ENCODE results near the gene BAG2. TPM values are rescaled to one million over a fixed set of nuclear protein-coding genes. Genes with fewer than 3 reads are reported as not detected.

The BAG2 gene
- 28.2 and 35.7 TPM in 2 replicates for total RNA-seq

DNA sequence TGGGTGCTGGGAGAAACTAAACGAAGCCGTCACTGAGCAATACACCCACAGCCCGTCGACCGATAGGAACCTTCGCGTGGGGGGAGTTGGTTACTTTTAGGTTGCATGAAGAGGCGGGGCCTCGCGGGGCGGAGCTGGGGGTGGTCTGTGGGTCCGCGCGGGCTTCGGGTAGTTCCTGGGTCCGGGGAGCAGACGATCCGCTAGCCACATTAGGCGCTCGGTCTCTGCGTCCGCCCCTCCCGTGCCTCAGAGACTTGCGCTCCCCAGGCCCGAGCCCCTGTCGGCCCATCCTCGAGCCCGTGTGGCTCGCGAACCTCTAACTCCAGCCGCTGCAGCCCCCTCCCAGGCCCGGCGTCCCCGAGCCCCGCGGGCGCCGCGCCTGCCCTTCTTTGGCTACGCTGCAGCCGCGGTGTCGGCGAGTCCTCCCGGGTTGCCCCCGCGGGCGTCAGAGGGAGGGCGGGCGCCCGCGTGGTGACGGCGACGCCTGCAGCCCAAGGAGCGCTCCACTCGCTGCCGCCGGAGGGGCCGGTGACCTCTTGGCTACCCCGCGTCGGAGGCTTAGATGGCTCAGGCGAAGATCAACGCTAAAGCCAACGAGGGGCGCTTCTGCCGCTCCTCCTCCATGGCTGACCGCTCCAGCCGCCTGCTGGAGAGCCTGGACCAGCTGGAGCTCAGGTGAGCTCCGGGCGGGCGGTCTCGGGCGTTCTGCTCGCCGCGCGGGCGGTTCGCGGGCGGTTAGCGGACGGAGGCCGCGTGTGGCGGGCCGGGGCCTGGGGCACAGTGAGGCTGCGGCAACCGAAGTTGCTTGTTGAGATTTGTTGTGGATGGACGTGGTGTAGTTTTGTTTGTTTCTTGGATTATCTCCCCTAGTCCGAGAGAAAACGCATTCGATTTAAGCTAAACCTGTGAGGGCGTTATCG is at the start of gene BAG2:
BAG2 (plus strand) TSS at position 191 of the 920 bp plus-strand sequence; CDS start at position 563, 372 bp downstream.

DNA sequence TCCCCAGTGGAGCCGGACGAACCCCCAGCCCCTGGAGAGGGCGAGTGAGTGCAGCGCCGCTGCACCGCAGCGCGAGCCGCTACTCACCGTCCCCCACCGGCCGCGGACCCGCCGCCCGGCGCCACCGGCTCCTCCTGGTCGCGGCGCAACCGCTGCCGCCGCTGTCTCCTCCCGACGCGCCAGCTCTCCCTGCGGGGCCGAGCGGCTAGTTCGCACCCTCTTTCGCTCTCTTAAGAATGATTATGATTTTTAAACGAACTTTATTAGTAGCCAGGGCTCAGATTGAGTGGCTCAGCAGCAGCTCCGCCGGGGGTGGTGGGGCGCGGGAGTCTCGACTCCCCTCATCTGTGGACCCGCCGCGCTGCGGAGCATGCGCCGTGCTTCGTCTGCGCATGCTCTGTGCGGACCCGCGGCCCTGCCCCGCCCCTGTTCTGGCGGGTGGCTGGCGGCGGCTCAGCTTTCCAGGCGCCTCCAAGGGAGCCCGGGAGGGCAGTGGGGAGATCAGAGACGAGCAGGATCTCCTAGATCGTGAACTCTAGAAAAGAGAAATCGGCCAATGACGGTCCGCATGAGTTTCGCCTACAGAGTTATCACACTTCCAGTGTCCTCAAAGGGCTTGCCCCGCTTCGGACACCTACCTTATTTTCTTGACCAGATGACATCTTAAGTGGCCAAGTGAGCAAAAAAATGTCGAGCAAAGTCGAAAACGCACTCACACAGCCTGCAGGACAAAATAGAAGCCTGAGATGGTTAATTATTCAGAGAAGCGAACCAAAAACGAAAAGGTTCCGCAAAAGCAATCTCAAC is 50.0 kb downstream of the BAG2 start, which contains the start of gene RAB23:
RAB23 (minus strand) TSS at position 372 of the 807 bp plus-strand sequence. CDS start 11,927 bp downstream, outside the sequence.

Other genes with a start within 250 kb of the BAG2 start
- gene BEND6, start 217.2 kb upstream of the BAG2 start, total RNA-seq: 6.5 and 12.8 TPM in 2 replicates
- 15.1 and 17.2 TPM in 2 replicates for gene KIAA1586, start 125.6 kb upstream of the BAG2 start, total RNA-seq
- gene ZNF451, start 82.1 kb upstream of the BAG2 start, total RNA-seq: 63.0 and 65.3 TPM in 2 replicates
- 69.7 and 71.0 TPM in 2 replicates for gene RAB23, start 50.0 kb downstream of the BAG2 start, total RNA-seq
- gene PRIM2, start 145.3 kb downstream of the BAG2 start, total RNA-seq: 25.3 and 54.0 TPM in 2 replicates

Data from smooth muscle cell of bladder (primary cell).